Stimulated activated CD4-positive, alpha-beta T cell treated with anti-CD3 and anti-CD28 coated beads, Interleukin-1b, Interleukin-23, amount 100 ng/mL, for 24 hours (primary cell): ENCODE measurements around the gene DLX4.

Experiments
- DNase-seq, 4 experiments: peaks; one replicate each; pipeline ENCODE4 v3.0.0-alpha.2; 2020; ENCODE audit warnings: low read depth in 4 of 4, low spot score in 1 of 4

Gene DLX4

GRCh38 chr17:49969134-49969759 lies at the start of gene DLX4:
Gene DLX4, plus strand, starts transcription at chr17:49969190. Its CDS starts 279 bp downstream, at chr17:49969469.
- DNase-seq: no peak

GRCh38 chr17:49920030-49920769 lies 48.8 kb upstream of the DLX4 start:
- DNase-seq: no peak

- DNase-seq: no peak
Observed at GRCh38 chr17:49922095-49922494, 46.9 kb upstream of the DLX4 start.

GRCh38 chr17:49924116-49924515 lies 44.9 kb upstream of the DLX4 start:
- no peak for DNase-seq

- no peak for DNase-seq
Observed at GRCh38 chr17:49924589-49924988, 44.4 kb upstream of the DLX4 start.

GRCh38 chr17:49925921-49926320 lies 43.1 kb upstream of the DLX4 start:
- no peak for DNase-seq

- no peak for DNase-seq
Observed at GRCh38 chr17:49926886-49927285, 42.1 kb upstream of the DLX4 start.

GRCh38 chr17:49928126-49928800 lies 40.7 kb upstream of the DLX4 start:
- no peak for DNase-seq

GRCh38 chr17:49928837-49929475 lies 40.0 kb upstream of the DLX4 start:
- DNase-seq: no peak

GRCh38 chr17:49930880-49931279 lies 38.1 kb upstream of the DLX4 start:
- DNase-seq: no peak

- DNase-seq: no peak
Observed at GRCh38 chr17:49931416-49932137, 37.4 kb upstream of the DLX4 start.

- no peak for DNase-seq
Observed at GRCh38 chr17:49932138-49932723, 36.8 kb upstream of the DLX4 start.

- DNase-seq: no peak
Observed at GRCh38 chr17:49932901-49933300, 36.1 kb upstream of the DLX4 start.

- DNase-seq: no peak
Observed at GRCh38 chr17:49935526-49936210, 33.3 kb upstream of the DLX4 start.

GRCh38 chr17:49936386-49936785 lies 32.6 kb upstream of the DLX4 start:
- no peak for DNase-seq

- no peak for DNase-seq
Observed at GRCh38 chr17:49939318-49939717, 29.7 kb upstream of the DLX4 start.

GRCh38 chr17:49941427-49941826 lies 27.6 kb upstream of the DLX4 start:
- DNase-seq: no peak

- DNase-seq: no peak
Observed at GRCh38 chr17:49942947-49943346, 26.0 kb upstream of the DLX4 start.

GRCh38 chr17:49944273-49944870 lies 24.6 kb upstream of the DLX4 start:
- DNase-seq: no peak

GRCh38 chr17:49946208-49946607 lies 22.8 kb upstream of the DLX4 start:
- DNase-seq: no peak
